ENCODE results near the gene NRP2. TPM values are rescaled to one million over a fixed set of nuclear protein-coding genes. Genes with fewer than 3 reads are reported as not detected.

NRP2 gene
- total and polyA plus RNA-seq, 2 of the 13 experiments (the other 11 are each of a cell fraction or from before 2014, with no cell fraction given) = 0.65 to 1.4 TPM

DNA sequence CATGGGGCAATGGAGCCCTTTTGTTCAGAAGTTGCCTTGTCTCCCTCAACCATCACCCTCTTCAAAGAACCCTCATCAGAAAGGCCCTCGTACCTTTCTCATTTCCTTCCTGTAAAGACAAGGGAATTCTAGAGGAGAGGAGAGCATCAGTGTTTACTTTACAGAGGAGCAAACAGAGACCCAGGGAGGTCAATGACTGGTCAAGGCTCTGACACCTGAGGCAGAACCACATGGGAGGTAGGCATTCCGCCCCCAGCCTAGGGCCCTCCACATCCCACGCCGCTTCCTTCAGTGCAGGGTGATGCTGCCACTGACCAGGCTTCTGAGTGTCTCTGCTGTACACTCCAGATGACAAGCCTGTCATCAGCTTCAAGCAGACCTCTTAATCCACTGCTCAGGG, 104.7 kb downstream of the NRP2 start (continued):
- TF ChIP-seq THAP9 (CRISPR knock-in tag; IDR thresholded peaks at IDR 0.05; ENCODE audit: borderline replicate concordance) (no peak), ZNF136 (CRISPR knock-in tag; IDR thresholded peaks at IDR 0.05; ENCODE audit: low read depth) (no peak), ZBTB25 (CRISPR knock-in tag; IDR thresholded peaks at IDR 0.05) (no peak), ZFY (CRISPR knock-in tag; IDR thresholded peaks at IDR 0.05) (no peak), MYC (CRISPR knock-in tag; IDR thresholded peaks at IDR 0.05; ENCODE audit: borderline replicate concordance) (peak; percentile 50; the same call in 1 of the 2 replicates), REPIN1 (CRISPR knock-in tag; IDR thresholded peaks at IDR 0.05; ENCODE audit: borderline replicate concordance, low read depth) (0 out of 2 replicates have a peak, but pooled peaks have one; percentile 35), ZNF282 (IDR thresholded peaks at IDR 0.05; ENCODE audit: partially characterized antibody) (no peak), THYN1 (CRISPR knock-in tag; IDR thresholded peaks at IDR 0.05; ENCODE audit: borderline replicate concordance, low read depth) (no peak), HIVEP1 (CRISPR knock-in tag; IDR thresholded peaks at IDR 0.05) (no peak), MED1 (CRISPR knock-in tag; IDR thresholded peaks at IDR 0.05) (peak; percentile 49), HNF4A (CRISPR knock-in tag; IDR thresholded peaks at IDR 0.05) (peak; percentile 57), FOXA1 (IDR thresholded peaks at IDR 0.05) (no peak), FOXA1 (CRISPR knock-in tag; IDR thresholded peaks at IDR 0.05) (peak; percentile 88), SYNCRIP (IDR thresholded peaks at IDR 0.05; ENCODE audit: insufficient read depth, low read depth, low read length) (no peak), ERF (CRISPR knock-in tag; IDR thresholded peaks at IDR 0.05) (no peak)
- TF ChIP-seq, protein P1, sequence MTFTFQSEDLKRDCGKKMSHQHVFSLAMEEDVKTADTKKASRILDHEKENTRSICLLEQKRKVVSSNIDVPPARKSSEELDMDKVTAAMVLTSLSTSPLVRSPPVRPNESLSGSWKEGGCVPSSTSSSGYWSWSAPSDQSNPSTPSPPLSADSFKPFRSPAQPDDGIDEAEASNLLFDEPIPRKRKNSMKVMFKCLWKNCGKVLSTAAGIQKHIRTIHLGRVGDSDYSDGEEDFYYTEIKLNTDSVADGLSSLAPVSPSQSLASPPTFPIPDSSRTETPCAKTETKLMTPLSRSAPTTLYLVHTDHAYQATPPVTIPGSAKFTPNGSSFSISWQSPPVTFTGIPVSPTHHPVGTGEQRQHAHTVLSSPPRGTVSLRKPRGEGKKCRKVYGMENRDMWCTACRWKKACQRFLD (CRISPR knock-in tag; IDR thresholded peaks at IDR 0.05; ENCODE audit: borderline replicate concordance) = no peak
- TF ChIP-seq, protein P2, sequence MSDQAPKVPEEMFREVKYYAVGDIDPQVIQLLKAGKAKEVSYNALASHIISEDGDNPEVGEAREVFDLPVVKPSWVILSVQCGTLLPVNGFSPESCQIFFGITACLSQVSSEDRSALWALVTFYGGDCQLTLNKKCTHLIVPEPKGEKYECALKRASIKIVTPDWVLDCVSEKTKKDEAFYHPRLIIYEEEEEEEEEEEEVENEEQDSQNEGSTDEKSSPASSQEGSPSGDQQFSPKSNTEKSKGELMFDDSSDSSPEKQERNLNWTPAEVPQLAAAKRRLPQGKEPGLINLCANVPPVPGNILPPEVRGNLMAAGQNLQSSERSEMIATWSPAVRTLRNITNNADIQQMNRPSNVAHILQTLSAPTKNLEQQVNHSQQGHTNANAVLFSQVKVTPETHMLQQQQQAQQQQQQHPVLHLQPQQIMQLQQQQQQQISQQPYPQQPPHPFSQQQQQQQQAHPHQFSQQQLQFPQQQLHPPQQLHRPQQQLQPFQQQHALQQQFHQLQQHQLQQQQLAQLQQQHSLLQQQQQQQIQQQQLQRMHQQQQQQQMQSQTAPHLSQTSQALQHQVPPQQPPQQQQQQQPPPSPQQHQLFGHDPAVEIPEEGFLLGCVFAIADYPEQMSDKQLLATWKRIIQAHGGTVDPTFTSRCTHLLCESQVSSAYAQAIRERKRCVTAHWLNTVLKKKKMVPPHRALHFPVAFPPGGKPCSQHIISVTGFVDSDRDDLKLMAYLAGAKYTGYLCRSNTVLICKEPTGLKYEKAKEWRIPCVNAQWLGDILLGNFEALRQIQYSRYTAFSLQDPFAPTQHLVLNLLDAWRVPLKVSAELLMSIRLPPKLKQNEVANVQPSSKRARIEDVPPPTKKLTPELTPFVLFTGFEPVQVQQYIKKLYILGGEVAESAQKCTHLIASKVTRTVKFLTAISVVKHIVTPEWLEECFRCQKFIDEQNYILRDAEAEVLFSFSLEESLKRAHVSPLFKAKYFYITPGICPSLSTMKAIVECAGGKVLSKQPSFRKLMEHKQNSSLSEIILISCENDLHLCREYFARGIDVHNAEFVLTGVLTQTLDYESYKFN (CRISPR knock-in tag; conservative IDR thresholded peaks at IDR 0.05) = peak; percentile 60; the same call in 1 of the 2 replicates
- TF ChIP-seq, protein P3, sequence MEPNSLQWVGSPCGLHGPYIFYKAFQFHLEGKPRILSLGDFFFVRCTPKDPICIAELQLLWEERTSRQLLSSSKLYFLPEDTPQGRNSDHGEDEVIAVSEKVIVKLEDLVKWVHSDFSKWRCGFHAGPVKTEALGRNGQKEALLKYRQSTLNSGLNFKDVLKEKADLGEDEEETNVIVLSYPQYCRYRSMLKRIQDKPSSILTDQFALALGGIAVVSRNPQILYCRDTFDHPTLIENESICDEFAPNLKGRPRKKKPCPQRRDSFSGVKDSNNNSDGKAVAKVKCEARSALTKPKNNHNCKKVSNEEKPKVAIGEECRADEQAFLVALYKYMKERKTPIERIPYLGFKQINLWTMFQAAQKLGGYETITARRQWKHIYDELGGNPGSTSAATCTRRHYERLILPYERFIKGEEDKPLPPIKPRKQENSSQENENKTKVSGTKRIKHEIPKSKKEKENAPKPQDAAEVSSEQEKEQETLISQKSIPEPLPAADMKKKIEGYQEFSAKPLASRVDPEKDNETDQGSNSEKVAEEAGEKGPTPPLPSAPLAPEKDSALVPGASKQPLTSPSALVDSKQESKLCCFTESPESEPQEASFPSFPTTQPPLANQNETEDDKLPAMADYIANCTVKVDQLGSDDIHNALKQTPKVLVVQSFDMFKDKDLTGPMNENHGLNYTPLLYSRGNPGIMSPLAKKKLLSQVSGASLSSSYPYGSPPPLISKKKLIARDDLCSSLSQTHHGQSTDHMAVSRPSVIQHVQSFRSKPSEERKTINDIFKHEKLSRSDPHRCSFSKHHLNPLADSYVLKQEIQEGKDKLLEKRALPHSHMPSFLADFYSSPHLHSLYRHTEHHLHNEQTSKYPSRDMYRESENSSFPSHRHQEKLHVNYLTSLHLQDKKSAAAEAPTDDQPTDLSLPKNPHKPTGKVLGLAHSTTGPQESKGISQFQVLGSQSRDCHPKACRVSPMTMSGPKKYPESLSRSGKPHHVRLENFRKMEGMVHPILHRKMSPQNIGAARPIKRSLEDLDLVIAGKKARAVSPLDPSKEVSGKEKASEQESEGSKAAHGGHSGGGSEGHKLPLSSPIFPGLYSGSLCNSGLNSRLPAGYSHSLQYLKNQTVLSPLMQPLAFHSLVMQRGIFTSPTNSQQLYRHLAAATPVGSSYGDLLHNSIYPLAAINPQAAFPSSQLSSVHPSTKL (CRISPR knock-in tag; IDR thresholded peaks at IDR 0.05) = peak; percentile 80
